ENCODE results near the gene CALN1. TPM values are rescaled to one million over a fixed set of nuclear protein-coding genes. Genes with fewer than 3 reads are reported as not detected.

The CALN1 gene
- total RNA-seq, 1 donor from 2014 or later, result not detected

- TF ChIP-seq CTCF (IDR thresholded peaks at IDR 0.05; ENCODE audit: insufficient read depth, low read length, severe bottlenecking), result no peak
- DNase-seq (ENCODE audit: low read depth) (no peak), FAIRE-seq (no peak)
Measured at GRCh38 chr7:72048420-72048819, 363.7 kb downstream of the CALN1 start.

GRCh38 chr7:72042855-72043254 is 369.3 kb downstream of the CALN1 start:
- TF ChIP-seq CTCF (IDR thresholded peaks at IDR 0.05; ENCODE audit: insufficient read depth, low read length, severe bottlenecking), result no peak
- no peaks in the 10 kb centered on the region for H3K36me3 ChIP-seq (ENCODE audit: control insufficient read depth, insufficient read depth, low read length)
- FAIRE-seq, result no peak
- no peak for DNase-seq (ENCODE audit: low read depth)
- no peaks in the 10 kb centered on the region for H3K27me3 ChIP-seq (ENCODE audit: control insufficient read depth, insufficient read depth, low read length)
- H3K4me3 ChIP-seq (ENCODE audit: low read depth, low read length), result no peak overlapping the region

More at GRCh38 chr7:72048420-72048819, 363.7 kb downstream of the CALN1 start:
- H3K4me3 ChIP-seq (ENCODE audit: low read depth, low read length), result no peak overlapping the region
- H3K36me3 ChIP-seq (ENCODE audit: control insufficient read depth, insufficient read depth, low read length), result no peaks in the 10 kb centered on the region
- no peaks in the 10 kb centered on the region for H3K27me3 ChIP-seq (ENCODE audit: control insufficient read depth, insufficient read depth, low read length)

- no peak for TF ChIP-seq CTCF (IDR thresholded peaks at IDR 0.05; ENCODE audit: insufficient read depth, low read length, severe bottlenecking)
- FAIRE-seq (no peak), DNase-seq (ENCODE audit: low read depth) (no peak)
- H3K4me3 ChIP-seq (ENCODE audit: low read depth, low read length), result no peak overlapping the region
- H3K27me3 ChIP-seq (ENCODE audit: control insufficient read depth, insufficient read depth, low read length), result no peaks in the 10 kb centered on the region
- no peaks in the 10 kb centered on the region for H3K36me3 ChIP-seq (ENCODE audit: control insufficient read depth, insufficient read depth, low read length)
Measured at GRCh38 chr7:72040641-72041040, 371.5 kb downstream of the CALN1 start.

GRCh38 chr7:72039460-72039859 is 372.7 kb downstream of the CALN1 start:
- no peak for FAIRE-seq

GRCh38 chr7:72038022-72038732 is 374.0 kb downstream of the CALN1 start:
- no peak for FAIRE-seq
- H3K4me3 ChIP-seq (ENCODE audit: low read depth, low read length), result no peak overlapping the region
- no peaks in the 10 kb centered on the region for H3K36me3 ChIP-seq (ENCODE audit: control insufficient read depth, insufficient read depth, low read length)
- DNase-seq (ENCODE audit: low read depth), result no peak
- H3K27me3 ChIP-seq (ENCODE audit: control insufficient read depth, insufficient read depth, low read length), result no peaks in the 10 kb centered on the region
- TF ChIP-seq CTCF (IDR thresholded peaks at IDR 0.05; ENCODE audit: insufficient read depth, low read length, severe bottlenecking), result no peak

More at GRCh38 chr7:72039460-72039859, 372.7 kb downstream of the CALN1 start:
- no peaks in the 10 kb centered on the region for H3K27me3 ChIP-seq (ENCODE audit: control insufficient read depth, insufficient read depth, low read length)
- no peak for TF ChIP-seq CTCF (IDR thresholded peaks at IDR 0.05; ENCODE audit: insufficient read depth, low read length, severe bottlenecking)
- H3K36me3 ChIP-seq (ENCODE audit: control insufficient read depth, insufficient read depth, low read length), result no peaks in the 10 kb centered on the region
- no peak overlapping the region for H3K4me3 ChIP-seq (ENCODE audit: low read depth, low read length)
- no peak for DNase-seq (ENCODE audit: low read depth)

GRCh38 chr7:72037516-72037915 is 374.6 kb downstream of the CALN1 start:
- no peaks in the 10 kb centered on the region for H3K27me3 ChIP-seq (ENCODE audit: control insufficient read depth, insufficient read depth, low read length)
- H3K36me3 ChIP-seq (ENCODE audit: control insufficient read depth, insufficient read depth, low read length), result no peaks in the 10 kb centered on the region
- no peak for FAIRE-seq
- H3K4me3 ChIP-seq (ENCODE audit: low read depth, low read length), result no peak overlapping the region
- TF ChIP-seq CTCF (IDR thresholded peaks at IDR 0.05; ENCODE audit: insufficient read depth, low read length, severe bottlenecking), result no peak
- DNase-seq (ENCODE audit: low read depth), result no peak
